Breast epithelium (tissue), 4 donors: ENCODE results near the gene MAP6. TPM values are rescaled to one million over a fixed set of nuclear protein-coding genes. Genes with fewer than 3 reads are reported as not detected.
"Not testable (repeated sequence)": the region's sequence is repeated elsewhere in the genome, so short reads cannot be mapped to it uniquely, and the experiment has no call there.

Experiments
- DNase-seq, 2 donors: peaks; one replicate each; pipeline ENCODE4 v3.0.0-alpha.2; 2019; ENCODE audit warnings: low spot score in 2 of 2
- H3K27ac ChIP-seq, 2 donors: fragments of 200-600 bp; sonication (generic) in 1 of 2; one replicate each; pipeline ENCODE4 v1.5.1; 2016 to 2019; ENCODE audit warnings: mild to moderate bottlenecking in 1 of 2
- H3K27me3 ChIP-seq, 2 donors: fragments of 200-600 bp; sonication (generic) in 1 of 2; one replicate each; pipeline versions ENCODE4 v1.5.1 to v1.6.0; 2017 to 2019; ENCODE audit warnings: control low read depth in 1 of 2, mild to moderate bottlenecking in 1 of 2
- H3K36me3 ChIP-seq: fragments of 200-600 bp; one replicate; pipeline ENCODE4 v1.5.1; 2019
- H3K4me1 ChIP-seq, 2 donors: fragments of 200-600 bp; sonication (generic); one replicate each; pipeline ENCODE4 v1.5.1; 2016 to 2019; ENCODE audit warnings: control low read depth in 1 of 2
- H3K4me3 ChIP-seq, 3 donors: fragments of 200-600 bp; sonication (generic); 1 replicate in 2 of 3; 2 replicates in 1 of 3; pipeline ENCODE4 v1.5.1; 2016 to 2019; ENCODE audit warnings: mild to moderate bottlenecking in 3 of 3, moderate library complexity in 2 of 3
- H3K9me3 ChIP-seq, 2 donors: fragments of 200-600 bp; sonication (generic) in 1 of 2; one replicate each; pipeline ENCODE4 v1.5.1; 2016 to 2019; ENCODE audit warnings: control low read depth in 1 of 2
- CTCF ChIP-seq, 3 donors: fragments of 450-650 bp; IDR thresholded peaks; one replicate each; pipeline ENCODE4 v1.5.1; 2016 to 2017; ENCODE audit warnings: antibody characterized with exemption in 3 of 3, mild to moderate bottlenecking in 3 of 3, moderate library complexity in 3 of 3
- POLR2A ChIP-seq: fragments of 450-650 bp; IDR thresholded peaks from one replicate; pipeline ENCODE4 v1.6.1; 2016; ENCODE audit warnings: antibody characterized with exemption, mild to moderate bottlenecking, moderate library complexity
- POLR2AphosphoS5 ChIP-seq, 3 donors: sonication (generic); formaldehyde crosslinking; IDR thresholded peaks; one replicate each; pipeline ENCODE4 v1.6.1; 2017; ENCODE audit warnings: antibody characterized with exemption in 3 of 3
- intact Hi-C: fragments of 100-400 bp; cut with DNase I; formaldehyde crosslinking; loops from one replicate; pipeline ENCODE4 v1.15.1; 2023; ENCODE audit warnings: low total_unique reads
- total RNA-seq, 3 donors: library from RNA; depleted of rRNA; stranded (reverse); fragments of >200 nt; gene quantifications; one replicate each; pipeline ENCODE4 v1.1.0, GENCODE V29; 2016

The MAP6 gene
- total RNA-seq, 3 donors from 2014 or later: 1.6 to 5.0 (median 2.6) TPM

GRCh38 chr11:75588051-75588481 is 80.8 kb downstream of the MAP6 start:
- no peak for DNase-seq

GRCh38 chr11:75586395-75586794 is 82.4 kb downstream of the MAP6 start:
- no peak for TF ChIP-seq POLR2A
- Histone ChIP-seq H3K4me3 (no peak overlapping the region), H3K4me1 (no peaks in the 10 kb centered on the region), H3K9me3 (no peaks in the 10 kb centered on the region), H3K27ac (no peak overlapping the region), H3K36me3 (no peaks in the 10 kb centered on the region), H3K27me3 (no peaks in the 10 kb centered on the region)
- intact Hi-C loops: no loop called here
- no peak for DNase-seq

More at GRCh38 chr11:75588051-75588481, 80.8 kb downstream of the MAP6 start:
- Histone ChIP-seq H3K36me3 (no peaks in the 10 kb centered on the region), H3K9me3 (no peaks in the 10 kb centered on the region), H3K4me1 (no peaks in the 10 kb centered on the region), H3K27ac (no peak overlapping the region), H3K4me3 (no peak overlapping the region), H3K27me3 (no peaks in the 10 kb centered on the region)
- TF ChIP-seq POLR2AphosphoS5 (IDR thresholded peaks at IDR 0.05) (no peak), POLR2A (no peak), CTCF (IDR thresholded peaks at IDR 0.05) (no peak)
- intact Hi-C loops: no loop called here

- H3K27ac ChIP-seq: peak overlapping the region in 1 of 2 donors; percentile 97
- TF ChIP-seq POLR2AphosphoS5 (IDR thresholded peaks at IDR 0.05): no peak
- no peak for TF ChIP-seq POLR2A
- TF ChIP-seq CTCF (IDR thresholded peaks at IDR 0.05): no peak
- intact Hi-C loops: no loop called here
Observed at GRCh38 chr11:75585293-75585670, 83.6 kb downstream of the MAP6 start.

GRCh38 chr11:75584659-75585292 is 84.1 kb downstream of the MAP6 start:
- Histone ChIP-seq H3K27ac (peak overlapping the region; percentile 92 to 97), H3K4me3 (peak overlapping the region in 1 of 3 donors; percentile 83)
- H3K9me3 ChIP-seq, H3K27me3 ChIP-seq, DNase-seq, H3K36me3 ChIP-seq, H3K4me1 ChIP-seq, intact Hi-C loops: not testable (repeated sequence)

More at GRCh38 chr11:75585293-75585670, 83.6 kb downstream of the MAP6 start:
- Histone ChIP-seq H3K9me3 (no peaks in the 10 kb centered on the region), H3K4me1 (no peaks in the 10 kb centered on the region), H3K27me3 (no peaks in the 10 kb centered on the region), H3K4me3 (no peak overlapping the region), H3K36me3 (no peaks in the 10 kb centered on the region)
- no peak for DNase-seq

- TF ChIP-seq POLR2A: no peak
- no peak for TF ChIP-seq CTCF (IDR thresholded peaks at IDR 0.05)
- TF ChIP-seq POLR2AphosphoS5 (IDR thresholded peaks at IDR 0.05): peak in 1 of 3 donors; percentile 10
- no peaks in the 10 kb centered on the region for H3K9me3 ChIP-seq
Observed at GRCh38 chr11:75583718-75584658, 84.8 kb downstream of the MAP6 start.

More at GRCh38 chr11:75583718-75584658, 84.8 kb downstream of the MAP6 start:
- Histone ChIP-seq H3K27ac (peak overlapping the region; percentile 92 to 97), H3K36me3 (no peaks in the 10 kb centered on the region), H3K27me3 (no peaks in the 10 kb centered on the region), H3K4me3 (peak overlapping the region; percentile 60 to 83 (median 66)), H3K4me1 (no peaks in the 10 kb centered on the region)
- intact Hi-C loops: no loop called here
- peak in 1 of 2 donors; percentile 63 for DNase-seq
